WTC11 (cell line): ENCODE measurements around the gene POLH.

Experiments
- ESRRA ChIP-seq: sonication (generic); formaldehyde crosslinking; IDR thresholded peaks from 2 replicates; pipeline ENCODE4 v1.8.1; 2022; ENCODE audit warnings: mild to moderate bottlenecking, missing genetic modification reagents, borderline replicate concordance
- ETV6 ChIP-seq: sonication (generic); formaldehyde crosslinking; IDR thresholded peaks from 2 replicates; pipeline ENCODE4 v1.8.1; 2022; ENCODE audit warnings: mild to moderate bottlenecking, missing genetic modification reagents
- NFYB ChIP-seq: sonication (generic); formaldehyde crosslinking; conservative IDR thresholded peaks from 2 replicates; pipeline ENCODE4 v1.8.0; 2022; ENCODE audit warnings: low read depth, missing genetic modification reagents
- ZNF232 ChIP-seq: sonication (generic); formaldehyde crosslinking; IDR thresholded peaks from 2 replicates; pipeline ENCODE4 v1.8.0; 2022; ENCODE audit warnings: mild to moderate bottlenecking, missing genetic modification reagents
- TF ChIP-seq, protein P1 (sequence below): fragments of 200-600 bp; IDR thresholded peaks from 2 replicates; pipeline ENCODE4 v1.8.0; 2022; ENCODE audit warnings: antibody characterized with exemption
- TF ChIP-seq, protein P2 (sequence below): sonication (generic); formaldehyde crosslinking; IDR thresholded peaks from 2 replicates; pipeline ENCODE4 v1.8.0; 2022; ENCODE audit warnings: mild to moderate bottlenecking, missing genetic modification reagents
- TF ChIP-seq, protein P3 (sequence below): sonication (generic); formaldehyde crosslinking; IDR thresholded peaks from 2 replicates; pipeline ENCODE4 v1.8.1; 2022; ENCODE audit warnings: low read depth, missing genetic modification reagents, borderline replicate concordance
- TF ChIP-seq, protein P4 (sequence below): sonication (generic); formaldehyde crosslinking; IDR thresholded peaks from 2 replicates; pipeline ENCODE4 v1.8.0; 2022; ENCODE audit warnings: mild to moderate bottlenecking, missing genetic modification reagents
- TF ChIP-seq, protein P5 (sequence below): sonication (generic); formaldehyde crosslinking; conservative IDR thresholded peaks from 2 replicates; pipeline ENCODE4 v1.8.1; 2023; ENCODE audit warnings: mild to moderate bottlenecking, low read depth, missing genetic modification reagents, moderate library complexity
- TF ChIP-seq, protein P6 (sequence below): sonication (generic); formaldehyde crosslinking; IDR thresholded peaks from 2 replicates; pipeline ENCODE4 v1.8.1; 2022; ENCODE audit warnings: low read depth, mild to moderate bottlenecking, moderate library complexity, missing genetic modification reagents, borderline replicate concordance
- TF ChIP-seq, protein P7 (sequence below): sonication (generic); formaldehyde crosslinking; IDR thresholded peaks from 2 replicates; pipeline ENCODE4 v1.8.0; 2023; ENCODE audit warnings: mild to moderate bottlenecking, missing genetic modification reagents
- TF ChIP-seq, protein P8 (sequence below): sonication (generic); formaldehyde crosslinking; IDR thresholded peaks from 2 replicates; pipeline ENCODE4 v1.8.1; 2023; ENCODE audit warnings: mild to moderate bottlenecking, moderate library complexity, missing genetic modification reagents
- TF ChIP-seq, protein P9 (sequence below): sonication (generic); formaldehyde crosslinking; IDR thresholded peaks from 2 replicates; pipeline ENCODE4 v1.8.1; 2023; ENCODE audit warnings: mild to moderate bottlenecking, missing genetic modification reagents, moderate library complexity

DNA sequence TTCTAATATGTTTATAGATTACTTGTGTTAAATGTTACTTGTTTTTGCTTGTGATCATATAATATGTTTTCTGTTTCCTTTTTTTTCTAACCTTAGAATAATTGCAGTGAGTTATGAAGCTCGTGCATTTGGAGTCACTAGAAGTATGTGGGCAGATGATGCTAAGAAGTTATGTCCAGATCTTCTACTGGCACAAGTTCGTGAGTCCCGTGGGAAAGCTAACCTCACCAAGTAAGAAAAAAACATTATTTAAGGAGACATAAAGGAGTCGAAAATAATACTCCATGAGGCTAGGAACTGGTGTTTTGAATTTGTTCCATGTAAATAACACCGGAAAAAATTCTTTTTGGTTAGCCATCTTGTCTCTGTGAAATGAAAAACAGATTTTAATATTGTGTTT, 6.9 kb downstream of the POLH start:
- TF ChIP-seq, protein P1, sequence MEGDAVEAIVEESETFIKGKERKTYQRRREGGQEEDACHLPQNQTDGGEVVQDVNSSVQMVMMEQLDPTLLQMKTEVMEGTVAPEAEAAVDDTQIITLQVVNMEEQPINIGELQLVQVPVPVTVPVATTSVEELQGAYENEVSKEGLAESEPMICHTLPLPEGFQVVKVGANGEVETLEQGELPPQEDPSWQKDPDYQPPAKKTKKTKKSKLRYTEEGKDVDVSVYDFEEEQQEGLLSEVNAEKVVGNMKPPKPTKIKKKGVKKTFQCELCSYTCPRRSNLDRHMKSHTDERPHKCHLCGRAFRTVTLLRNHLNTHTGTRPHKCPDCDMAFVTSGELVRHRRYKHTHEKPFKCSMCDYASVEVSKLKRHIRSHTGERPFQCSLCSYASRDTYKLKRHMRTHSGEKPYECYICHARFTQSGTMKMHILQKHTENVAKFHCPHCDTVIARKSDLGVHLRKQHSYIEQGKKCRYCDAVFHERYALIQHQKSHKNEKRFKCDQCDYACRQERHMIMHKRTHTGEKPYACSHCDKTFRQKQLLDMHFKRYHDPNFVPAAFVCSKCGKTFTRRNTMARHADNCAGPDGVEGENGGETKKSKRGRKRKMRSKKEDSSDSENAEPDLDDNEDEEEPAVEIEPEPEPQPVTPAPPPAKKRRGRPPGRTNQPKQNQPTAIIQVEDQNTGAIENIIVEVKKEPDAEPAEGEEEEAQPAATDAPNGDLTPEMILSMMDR: no peak
- TF ChIP-seq ETV6 (CRISPR knock-in tag) (no peak), ESRRA (CRISPR knock-in tag) (no peak), ZNF232 (CRISPR knock-in tag) (no peak), NFYB (CRISPR knock-in tag) (no peak)
- TF ChIP-seq, protein P2, sequence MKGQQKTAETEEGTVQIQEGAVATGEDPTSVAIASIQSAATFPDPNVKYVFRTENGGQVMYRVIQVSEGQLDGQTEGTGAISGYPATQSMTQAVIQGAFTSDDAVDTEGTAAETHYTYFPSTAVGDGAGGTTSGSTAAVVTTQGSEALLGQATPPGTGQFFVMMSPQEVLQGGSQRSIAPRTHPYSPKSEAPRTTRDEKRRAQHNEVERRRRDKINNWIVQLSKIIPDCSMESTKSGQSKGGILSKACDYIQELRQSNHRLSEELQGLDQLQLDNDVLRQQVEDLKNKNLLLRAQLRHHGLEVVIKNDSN (CRISPR knock-in tag): no peak
- TF ChIP-seq, protein P3, sequence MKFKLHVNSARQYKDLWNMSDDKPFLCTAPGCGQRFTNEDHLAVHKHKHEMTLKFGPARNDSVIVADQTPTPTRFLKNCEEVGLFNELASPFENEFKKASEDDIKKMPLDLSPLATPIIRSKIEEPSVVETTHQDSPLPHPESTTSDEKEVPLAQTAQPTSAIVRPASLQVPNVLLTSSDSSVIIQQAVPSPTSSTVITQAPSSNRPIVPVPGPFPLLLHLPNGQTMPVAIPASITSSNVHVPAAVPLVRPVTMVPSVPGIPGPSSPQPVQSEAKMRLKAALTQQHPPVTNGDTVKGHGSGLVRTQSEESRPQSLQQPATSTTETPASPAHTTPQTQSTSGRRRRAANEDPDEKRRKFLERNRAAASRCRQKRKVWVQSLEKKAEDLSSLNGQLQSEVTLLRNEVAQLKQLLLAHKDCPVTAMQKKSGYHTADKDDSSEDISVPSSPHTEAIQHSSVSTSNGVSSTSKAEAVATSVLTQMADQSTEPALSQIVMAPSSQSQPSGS (CRISPR knock-in tag): no peak
- TF ChIP-seq, protein P4, sequence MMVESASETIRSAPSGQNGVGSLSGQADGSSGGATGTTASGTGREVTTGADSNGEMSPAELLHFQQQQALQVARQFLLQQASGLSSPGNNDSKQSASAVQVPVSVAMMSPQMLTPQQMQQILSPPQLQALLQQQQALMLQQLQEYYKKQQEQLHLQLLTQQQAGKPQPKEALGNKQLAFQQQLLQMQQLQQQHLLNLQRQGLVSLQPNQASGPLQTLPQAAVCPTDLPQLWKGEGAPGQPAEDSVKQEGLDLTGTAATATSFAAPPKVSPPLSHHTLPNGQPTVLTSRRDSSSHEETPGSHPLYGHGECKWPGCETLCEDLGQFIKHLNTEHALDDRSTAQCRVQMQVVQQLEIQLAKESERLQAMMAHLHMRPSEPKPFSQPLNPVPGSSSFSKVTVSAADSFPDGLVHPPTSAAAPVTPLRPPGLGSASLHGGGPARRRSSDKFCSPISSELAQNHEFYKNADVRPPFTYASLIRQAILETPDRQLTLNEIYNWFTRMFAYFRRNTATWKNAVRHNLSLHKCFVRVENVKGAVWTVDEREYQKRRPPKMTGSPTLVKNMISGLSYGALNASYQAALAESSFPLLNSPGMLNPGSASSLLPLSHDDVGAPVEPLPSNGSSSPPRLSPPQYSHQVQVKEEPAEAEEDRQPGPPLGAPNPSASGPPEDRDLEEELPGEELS (CRISPR knock-in tag): no peak
- TF ChIP-seq, protein P5, sequence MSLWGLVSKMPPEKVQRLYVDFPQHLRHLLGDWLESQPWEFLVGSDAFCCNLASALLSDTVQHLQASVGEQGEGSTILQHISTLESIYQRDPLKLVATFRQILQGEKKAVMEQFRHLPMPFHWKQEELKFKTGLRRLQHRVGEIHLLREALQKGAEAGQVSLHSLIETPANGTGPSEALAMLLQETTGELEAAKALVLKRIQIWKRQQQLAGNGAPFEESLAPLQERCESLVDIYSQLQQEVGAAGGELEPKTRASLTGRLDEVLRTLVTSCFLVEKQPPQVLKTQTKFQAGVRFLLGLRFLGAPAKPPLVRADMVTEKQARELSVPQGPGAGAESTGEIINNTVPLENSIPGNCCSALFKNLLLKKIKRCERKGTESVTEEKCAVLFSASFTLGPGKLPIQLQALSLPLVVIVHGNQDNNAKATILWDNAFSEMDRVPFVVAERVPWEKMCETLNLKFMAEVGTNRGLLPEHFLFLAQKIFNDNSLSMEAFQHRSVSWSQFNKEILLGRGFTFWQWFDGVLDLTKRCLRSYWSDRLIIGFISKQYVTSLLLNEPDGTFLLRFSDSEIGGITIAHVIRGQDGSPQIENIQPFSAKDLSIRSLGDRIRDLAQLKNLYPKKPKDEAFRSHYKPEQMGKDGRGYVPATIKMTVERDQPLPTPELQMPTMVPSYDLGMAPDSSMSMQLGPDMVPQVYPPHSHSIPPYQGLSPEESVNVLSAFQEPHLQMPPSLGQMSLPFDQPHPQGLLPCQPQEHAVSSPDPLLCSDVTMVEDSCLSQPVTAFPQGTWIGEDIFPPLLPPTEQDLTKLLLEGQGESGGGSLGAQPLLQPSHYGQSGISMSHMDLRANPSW (CRISPR knock-in tag): no peak
- TF ChIP-seq, protein P6, sequence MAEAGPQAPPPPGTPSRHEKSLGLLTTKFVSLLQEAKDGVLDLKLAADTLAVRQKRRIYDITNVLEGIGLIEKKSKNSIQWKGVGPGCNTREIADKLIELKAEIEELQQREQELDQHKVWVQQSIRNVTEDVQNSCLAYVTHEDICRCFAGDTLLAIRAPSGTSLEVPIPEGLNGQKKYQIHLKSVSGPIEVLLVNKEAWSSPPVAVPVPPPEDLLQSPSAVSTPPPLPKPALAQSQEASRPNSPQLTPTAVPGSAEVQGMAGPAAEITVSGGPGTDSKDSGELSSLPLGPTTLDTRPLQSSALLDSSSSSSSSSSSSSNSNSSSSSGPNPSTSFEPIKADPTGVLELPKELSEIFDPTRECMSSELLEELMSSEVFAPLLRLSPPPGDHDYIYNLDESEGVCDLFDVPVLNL (CRISPR knock-in tag): no peak
- TF ChIP-seq, protein P7, sequence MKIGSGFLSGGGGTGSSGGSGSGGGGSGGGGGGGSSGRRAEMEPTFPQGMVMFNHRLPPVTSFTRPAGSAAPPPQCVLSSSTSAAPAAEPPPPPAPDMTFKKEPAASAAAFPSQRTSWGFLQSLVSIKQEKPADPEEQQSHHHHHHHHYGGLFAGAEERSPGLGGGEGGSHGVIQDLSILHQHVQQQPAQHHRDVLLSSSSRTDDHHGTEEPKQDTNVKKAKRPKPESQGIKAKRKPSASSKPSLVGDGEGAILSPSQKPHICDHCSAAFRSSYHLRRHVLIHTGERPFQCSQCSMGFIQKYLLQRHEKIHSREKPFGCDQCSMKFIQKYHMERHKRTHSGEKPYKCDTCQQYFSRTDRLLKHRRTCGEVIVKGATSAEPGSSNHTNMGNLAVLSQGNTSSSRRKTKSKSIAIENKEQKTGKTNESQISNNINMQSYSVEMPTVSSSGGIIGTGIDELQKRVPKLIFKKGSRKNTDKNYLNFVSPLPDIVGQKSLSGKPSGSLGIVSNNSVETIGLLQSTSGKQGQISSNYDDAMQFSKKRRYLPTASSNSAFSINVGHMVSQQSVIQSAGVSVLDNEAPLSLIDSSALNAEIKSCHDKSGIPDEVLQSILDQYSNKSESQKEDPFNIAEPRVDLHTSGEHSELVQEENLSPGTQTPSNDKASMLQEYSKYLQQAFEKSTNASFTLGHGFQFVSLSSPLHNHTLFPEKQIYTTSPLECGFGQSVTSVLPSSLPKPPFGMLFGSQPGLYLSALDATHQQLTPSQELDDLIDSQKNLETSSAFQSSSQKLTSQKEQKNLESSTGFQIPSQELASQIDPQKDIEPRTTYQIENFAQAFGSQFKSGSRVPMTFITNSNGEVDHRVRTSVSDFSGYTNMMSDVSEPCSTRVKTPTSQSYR (CRISPR knock-in tag): no peak
- TF ChIP-seq, protein P8, sequence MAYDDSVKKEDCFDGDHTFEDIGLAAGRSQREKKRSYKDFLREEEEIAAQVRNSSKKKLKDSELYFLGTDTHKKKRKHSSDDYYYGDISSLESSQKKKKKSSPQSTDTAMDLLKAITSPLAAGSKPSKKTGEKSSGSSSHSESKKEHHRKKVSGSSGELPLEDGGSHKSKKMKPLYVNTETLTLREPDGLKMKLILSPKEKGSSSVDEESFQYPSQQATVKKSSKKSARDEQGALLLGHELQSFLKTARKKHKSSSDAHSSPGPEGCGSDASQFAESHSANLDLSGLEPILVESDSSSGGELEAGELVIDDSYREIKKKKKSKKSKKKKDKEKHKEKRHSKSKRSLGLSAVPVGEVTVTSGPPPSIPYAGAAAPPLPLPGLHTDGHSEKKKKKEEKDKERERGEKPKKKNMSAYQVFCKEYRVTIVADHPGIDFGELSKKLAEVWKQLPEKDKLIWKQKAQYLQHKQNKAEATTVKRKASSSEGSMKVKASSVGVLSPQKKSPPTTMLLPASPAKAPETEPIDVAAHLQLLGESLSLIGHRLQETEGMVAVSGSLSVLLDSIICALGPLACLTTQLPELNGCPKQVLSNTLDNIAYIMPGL (CRISPR knock-in tag): no peak
- TF ChIP-seq, protein P9, sequence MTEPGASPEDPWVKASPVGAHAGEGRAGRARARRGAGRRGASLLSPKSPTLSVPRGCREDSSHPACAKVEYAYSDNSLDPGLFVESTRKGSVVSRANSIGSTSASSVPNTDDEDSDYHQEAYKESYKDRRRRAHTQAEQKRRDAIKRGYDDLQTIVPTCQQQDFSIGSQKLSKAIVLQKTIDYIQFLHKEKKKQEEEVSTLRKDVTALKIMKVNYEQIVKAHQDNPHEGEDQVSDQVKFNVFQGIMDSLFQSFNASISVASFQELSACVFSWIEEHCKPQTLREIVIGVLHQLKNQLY (CRISPR knock-in tag): no peak
